Loucy (cell line): ENCODE results near the gene MPND.

Experiments
- H2AFZ ChIP-seq: fragments of 200-600 bp; sonication (generic); 2 replicates; pipeline ENCODE4 v1.6.0; 2016; ENCODE audit warnings: antibody characterized with exemption, mild to moderate bottlenecking, low read length, moderate library complexity
- H3F3A ChIP-seq: fragments of 200-600 bp; 2 replicates; pipeline ENCODE4 v1.6.0; 2016; ENCODE audit warnings: antibody characterized with exemption, low read depth, mild to moderate bottlenecking
- H3K27me3 ChIP-seq: fragments of 200-600 bp; sonication (generic); 2 replicates; pipeline ENCODE4 v1.6.1; 2014; ENCODE audit warnings: low read length, mild to moderate bottlenecking; ENCODE audit not compliant: insufficient read depth, poor library complexity, severe bottlenecking
- H3K36me3 ChIP-seq: fragments of 200-600 bp; sonication (generic); 2 replicates; pipeline ENCODE4 v1.6.1; 2016; ENCODE audit warnings: low read length; ENCODE audit not compliant: insufficient read depth
- H3K4me1 ChIP-seq: fragments of 200-600 bp; sonication (generic); 2 replicates; pipeline ENCODE4 v1.5.1; 2014; ENCODE audit warnings: low read length, mild to moderate bottlenecking; ENCODE audit not compliant: insufficient read depth, poor library complexity, severe bottlenecking
- H3K4me2 ChIP-seq: fragments of 200-600 bp; sonication (generic); 2 replicates; pipeline ENCODE4 v1.6.0; 2014; ENCODE audit warnings: antibody characterized with exemption, low read length, low read depth, mild to moderate bottlenecking; ENCODE audit not compliant: poor library complexity, severe bottlenecking
- H3K4me3 ChIP-seq: fragments of 200-600 bp; sonication (generic); 2 replicates; pipeline ENCODE4 v1.5.1; 2014; ENCODE audit warnings: low read length, mild to moderate bottlenecking, mixed read lengths; ENCODE audit not compliant: poor library complexity, severe bottlenecking
- H3K79me2 ChIP-seq: fragments of 200-600 bp; sonication (generic); 2 replicates; pipeline ENCODE4 v1.6.1; 2014; ENCODE audit warnings: low read length; ENCODE audit not compliant: insufficient read depth
- H3K9ac ChIP-seq: fragments of 200-600 bp; sonication (generic); 2 replicates; pipeline ENCODE4 v1.6.0; 2014; ENCODE audit warnings: mild to moderate bottlenecking, low read depth, low read length, moderate library complexity; ENCODE audit not compliant: poor library complexity, severe bottlenecking
- H3K9me2 ChIP-seq: fragments of 200-600 bp; sonication (generic); replicated peaks from 2 replicates; pipeline ENCODE4 v1.6.1; 2016; ENCODE audit warnings: low read depth, low read length, mixed read lengths
- H3K9me3 ChIP-seq: fragments of 200-600 bp; sonication (generic); 2 replicates; pipeline ENCODE4 v1.6.1; 2014; ENCODE audit warnings: mild to moderate bottlenecking, antibody characterized with exemption, low read length, low read depth; ENCODE audit not compliant: insufficient read depth
- H4K20me1 ChIP-seq: fragments of 200-600 bp; sonication (generic); 2 replicates; pipeline ENCODE4 v1.6.0; 2014; ENCODE audit warnings: antibody characterized with exemption, low read length, mild to moderate bottlenecking; ENCODE audit not compliant: insufficient read depth, poor library complexity, severe bottlenecking
- CTCF ChIP-seq: fragments of 200-600 bp; sonication (generic); conservative IDR thresholded peaks from 2 replicates; pipeline ENCODE4 v1.5.1; 2014; ENCODE audit warnings: mild to moderate bottlenecking, antibody characterized with exemption, low read length
- EZH2phosphoT487 ChIP-seq: fragments of 200-600 bp; IDR thresholded peaks from 2 replicates; pipeline ENCODE4 v1.6.1; 2018; ENCODE audit warnings: antibody characterized with exemption, mild to moderate bottlenecking, moderate library complexity, borderline replicate concordance

MPND gene

GRCh38 chr19:4374498-4375163 lies 31.3 kb downstream of the MPND start:
- H3K79me2 ChIP-seq, result peaks cover 84% of the 10 kb centered on the region; the same call in 1 of the 2 replicates
- no peaks in the 10 kb centered on the region; the same call in 1 of the 2 replicates for H3K36me3 ChIP-seq
- H3K9me2 ChIP-seq, result no peaks in the 10 kb centered on the region
- peaks cover 26% of the 10 kb centered on the region for H3K4me1 ChIP-seq
- H3K27me3 ChIP-seq, result no peaks in the 10 kb centered on the region
- no peak overlapping the region for H2AFZ ChIP-seq
- TF ChIP-seq CTCF (no peak), EZH2phosphoT487 (no peak)
- H3K9me3 ChIP-seq, result no peaks in the 10 kb centered on the region
- H3K4me3 ChIP-seq, result no peak overlapping the region
- H3K9ac ChIP-seq, result no peak overlapping the region
- no peaks in the 10 kb centered on the region for H3F3A ChIP-seq
- no peak overlapping the region for H3K4me2 ChIP-seq
- peaks cover 49% of the 10 kb centered on the region for H4K20me1 ChIP-seq

- Histone ChIP-seq H3K79me2 (peaks cover 91% of the 10 kb centered on the region; the same call in 1 of the 2 replicates), H3K9me2 (no peaks in the 10 kb centered on the region), H3K4me2 (peak overlapping the region; percentile 14), H3K4me3 (no peak overlapping the region), H4K20me1 (peaks cover 48% of the 10 kb centered on the region), H3K9me3 (no peaks in the 10 kb centered on the region), H2AFZ (no peak overlapping the region), H3K36me3 (no peaks in the 10 kb centered on the region; the same call in 1 of the 2 replicates), H3K27me3 (no peaks in the 10 kb centered on the region), H3K4me1 (peaks cover 27% of the 10 kb centered on the region), H3K9ac (no peak overlapping the region), H3F3A (no peaks in the 10 kb centered on the region)
- TF ChIP-seq CTCF (no peak; the same call in 1 of the 2 replicates), EZH2phosphoT487 (no peak)
Observed at GRCh38 chr19:4375164-4376027, 32.0 kb downstream of the MPND start.

GRCh38 chr19:4376028-4376670 lies 32.8 kb downstream of the MPND start:
- H2AFZ ChIP-seq, result no peak overlapping the region
- no peaks in the 10 kb centered on the region for H3K9me2 ChIP-seq
- H3K79me2 ChIP-seq, result peaks cover 87% of the 10 kb centered on the region; the same call in 1 of the 2 replicates
- no peak overlapping the region for H3K9ac ChIP-seq
- H3F3A ChIP-seq, result no peaks in the 10 kb centered on the region
- no peaks in the 10 kb centered on the region; the same call in 1 of the 2 replicates for H3K36me3 ChIP-seq
- H3K27me3 ChIP-seq, result no peaks in the 10 kb centered on the region
- no peak for TF ChIP-seq CTCF
- no peaks in the 10 kb centered on the region for H3K9me3 ChIP-seq
- peaks cover 42% of the 10 kb centered on the region for H4K20me1 ChIP-seq
- H3K4me2 ChIP-seq, result peak overlapping the region; percentile 14
- peaks cover 26% of the 10 kb centered on the region for H3K4me1 ChIP-seq
- no peak overlapping the region for H3K4me3 ChIP-seq
